OCI-LY1 (cell line): ENCODE results near the gene RRP8.

Experiments
- H2AFZ ChIP-seq: fragments of 200-600 bp; sonication (generic), shearing (Covaris generic); 2 replicates; pipeline ENCODE4 v1.6.0; 2014; ENCODE audit warnings: antibody characterized with exemption, mild to moderate bottlenecking, low read length
- H3F3A ChIP-seq: fragments of 200-600 bp; sonication (generic), shearing (Covaris generic); 2 replicates; pipeline ENCODE4 v1.6.0; 2014; ENCODE audit warnings: mild to moderate bottlenecking, antibody characterized with exemption, low read length, moderate library complexity; ENCODE audit not compliant: insufficient read depth
- H3K27ac ChIP-seq: fragments of 200-600 bp; sonication (generic); 2 replicates; pipeline ENCODE4 v1.5.1; 2014; ENCODE audit warnings: low read length, mixed run types, mild to moderate bottlenecking, low read depth; ENCODE audit not compliant: poor library complexity, severe bottlenecking
- H3K27me3 ChIP-seq: fragments of 200-600 bp; sonication (generic); 2 replicates; pipeline ENCODE4 v1.6.0; 2014; ENCODE audit warnings: antibody characterized with exemption, mild to moderate bottlenecking, low read length, moderate library complexity; ENCODE audit not compliant: insufficient read depth
- H3K36me3 ChIP-seq: fragments of 200-600 bp; sonication (generic); 2 replicates; pipeline ENCODE4 v1.6.1; 2014; ENCODE audit warnings: mild to moderate bottlenecking, antibody characterized with exemption, low read length, moderate library complexity, mixed read lengths; ENCODE audit not compliant: insufficient read depth
- H3K4me1 ChIP-seq: fragments of 200-600 bp; sonication (generic); 2 replicates; pipeline ENCODE4 v1.5.1; 2014; ENCODE audit warnings: mild to moderate bottlenecking, low read length, moderate library complexity; ENCODE audit not compliant: insufficient read depth, severe bottlenecking
- H3K4me2 ChIP-seq: fragments of 200-600 bp; sonication (generic), shearing (Covaris generic); 2 replicates; pipeline ENCODE4 v1.6.1; 2014; ENCODE audit warnings: low read length
- H3K4me3 ChIP-seq: fragments of 200-600 bp; sonication (generic); 2 replicates; pipeline ENCODE4 v1.5.1; 2014; ENCODE audit warnings: low read length, low read depth, mild to moderate bottlenecking, mixed read lengths; ENCODE audit not compliant: poor library complexity, severe bottlenecking
- H3K79me2 ChIP-seq: fragments of 200-600 bp; shearing (Covaris generic); 2 replicates; pipeline ENCODE4 v1.6.1; 2016; ENCODE audit warnings: mixed run types, low read length, mixed read lengths; ENCODE audit not compliant: insufficient read depth
- H3K9ac ChIP-seq: fragments of 200-600 bp; sonication (generic), shearing (Covaris generic); 2 replicates; pipeline ENCODE4 v1.6.1; 2014; ENCODE audit warnings: mild to moderate bottlenecking, low read length, mixed read lengths
- H3K9me2 ChIP-seq: fragments of 200-600 bp; sonication (generic), shearing (Covaris generic); 2 replicates; pipeline ENCODE4 v1.6.1; 2014; ENCODE audit warnings: low read depth, mild to moderate bottlenecking, low read length, mixed read lengths
- H3K9me3 ChIP-seq: fragments of 200-600 bp; shearing (Covaris generic); 2 replicates; pipeline ENCODE4 v1.6.1; 2014; ENCODE audit warnings: low read length, mixed read lengths
- H4K20me1 ChIP-seq: fragments of 200-600 bp; sonication (generic), shearing (Covaris generic); 2 replicates; pipeline ENCODE4 v1.6.0; 2016; ENCODE audit warnings: mild to moderate bottlenecking, low read length; ENCODE audit not compliant: insufficient read depth
- EZH2 ChIP-seq: fragments of 200-600 bp; sonication (generic), shearing (Covaris generic); IDR thresholded peaks from 2 replicates; pipeline ENCODE4 v1.8.0; 2017; ENCODE audit warnings: borderline replicate concordance, mixed run types, mild to moderate bottlenecking, antibody characterized with exemption, low read length, moderate library complexity, mixed read lengths
- TF ChIP-seq, protein P1 (sequence below): fragments of 200-600 bp; sonication (generic), shearing (Covaris generic); IDR thresholded peaks from 2 replicates; pipeline ENCODE4 v1.5.1; 2017; ENCODE audit warnings: mild to moderate bottlenecking, antibody characterized with exemption, low read length, moderate library complexity, mixed read lengths

The RRP8 gene

DNA sequence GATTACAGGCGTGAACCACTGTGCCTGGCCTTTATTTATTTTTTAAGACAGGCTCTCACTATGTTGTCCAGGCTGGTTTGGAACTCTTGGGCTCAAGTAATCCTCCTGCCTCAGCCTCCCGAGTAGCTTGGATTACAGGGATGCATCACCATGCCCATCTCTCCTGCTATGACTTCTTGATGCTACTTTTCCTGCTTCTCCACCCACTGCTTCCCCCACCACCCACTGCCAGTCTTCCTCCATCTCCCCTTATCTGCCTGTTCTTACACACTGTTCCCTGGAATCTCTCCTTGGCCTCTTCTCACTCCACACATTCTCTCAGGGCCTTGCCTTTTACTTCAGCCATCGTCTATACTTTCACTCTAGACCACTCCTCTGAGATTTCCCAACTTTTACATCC is 33.1 kb upstream of the RRP8 start:
- Histone ChIP-seq H3K4me1 (no peaks in the 10 kb centered on the region), H3K27me3 (peaks cover 10% of the 10 kb centered on the region; the same call in 1 of the 2 replicates), H3K4me2 (no peak overlapping the region)

DNA sequence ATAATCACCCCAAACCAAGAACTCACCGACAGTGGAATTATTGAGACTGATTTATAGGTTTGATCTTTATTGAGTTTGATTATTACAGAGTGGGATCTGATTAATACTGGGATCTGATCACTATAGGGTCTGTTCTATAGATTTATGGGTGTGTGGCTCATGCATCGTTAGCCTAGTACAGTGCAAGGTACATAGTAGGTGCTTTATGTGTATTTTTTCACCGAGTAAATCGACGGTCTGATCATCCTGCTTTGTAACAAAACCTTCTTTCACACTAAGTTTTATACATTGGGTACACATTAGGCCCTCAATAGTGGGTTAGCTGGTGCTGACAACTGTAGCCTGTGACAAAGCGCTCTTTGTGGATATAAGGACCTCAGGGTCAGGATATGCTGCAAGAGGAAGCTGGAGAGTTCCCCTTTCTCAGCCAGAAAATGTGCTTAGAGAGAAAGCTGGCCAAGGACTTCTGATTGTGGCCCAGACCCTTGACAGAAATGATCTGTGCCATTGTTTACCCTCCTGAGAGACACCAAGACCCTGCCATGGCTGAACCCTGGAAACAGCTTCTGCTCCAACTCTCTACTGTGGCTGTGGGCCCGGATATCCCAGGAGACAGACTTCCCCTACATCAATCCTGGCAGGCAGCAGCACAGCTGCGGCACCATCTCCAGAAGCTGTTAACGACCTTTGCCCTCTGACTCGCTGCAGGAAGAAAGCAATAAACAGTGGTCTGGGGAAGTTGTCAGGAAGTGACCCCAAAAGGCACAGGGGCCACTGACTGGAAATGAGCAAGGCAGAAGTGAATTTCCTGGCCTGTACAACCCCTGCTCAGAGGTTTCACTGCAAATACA is 31.9 kb upstream of the RRP8 start:
- Histone ChIP-seq H3K9me3 (no peaks in the 10 kb centered on the region), H3F3A (no peaks in the 10 kb centered on the region), H3K9ac (no peak overlapping the region), H3K27ac (no peak overlapping the region), H2AFZ (no peak overlapping the region), H3K27me3 (peaks cover 10% of the 10 kb centered on the region; the same call in 1 of the 2 replicates), H3K36me3 (no peaks in the 10 kb centered on the region), H3K4me1 (no peaks in the 10 kb centered on the region), H3K9me2 (no peaks in the 10 kb centered on the region), H3K4me2 (no peak overlapping the region), H3K79me2 (no peaks in the 10 kb centered on the region), H3K4me3 (no peak overlapping the region), H4K20me1 (no peaks in the 10 kb centered on the region)
- TF ChIP-seq EZH2, result no peak
- TF ChIP-seq, protein P1, sequence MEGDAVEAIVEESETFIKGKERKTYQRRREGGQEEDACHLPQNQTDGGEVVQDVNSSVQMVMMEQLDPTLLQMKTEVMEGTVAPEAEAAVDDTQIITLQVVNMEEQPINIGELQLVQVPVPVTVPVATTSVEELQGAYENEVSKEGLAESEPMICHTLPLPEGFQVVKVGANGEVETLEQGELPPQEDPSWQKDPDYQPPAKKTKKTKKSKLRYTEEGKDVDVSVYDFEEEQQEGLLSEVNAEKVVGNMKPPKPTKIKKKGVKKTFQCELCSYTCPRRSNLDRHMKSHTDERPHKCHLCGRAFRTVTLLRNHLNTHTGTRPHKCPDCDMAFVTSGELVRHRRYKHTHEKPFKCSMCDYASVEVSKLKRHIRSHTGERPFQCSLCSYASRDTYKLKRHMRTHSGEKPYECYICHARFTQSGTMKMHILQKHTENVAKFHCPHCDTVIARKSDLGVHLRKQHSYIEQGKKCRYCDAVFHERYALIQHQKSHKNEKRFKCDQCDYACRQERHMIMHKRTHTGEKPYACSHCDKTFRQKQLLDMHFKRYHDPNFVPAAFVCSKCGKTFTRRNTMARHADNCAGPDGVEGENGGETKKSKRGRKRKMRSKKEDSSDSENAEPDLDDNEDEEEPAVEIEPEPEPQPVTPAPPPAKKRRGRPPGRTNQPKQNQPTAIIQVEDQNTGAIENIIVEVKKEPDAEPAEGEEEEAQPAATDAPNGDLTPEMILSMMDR, result no peak

More for the DNA sequence above, 33.1 kb upstream of the RRP8 start:
- no peak overlapping the region for H2AFZ ChIP-seq
- H3K9me3 ChIP-seq, result no peaks in the 10 kb centered on the region
- H3K36me3 ChIP-seq, result no peaks in the 10 kb centered on the region
- H3K79me2 ChIP-seq, result no peaks in the 10 kb centered on the region
- no peaks in the 10 kb centered on the region for H3K9me2 ChIP-seq
- no peaks in the 10 kb centered on the region for H4K20me1 ChIP-seq
- H3K4me3 ChIP-seq, result no peak overlapping the region
- H3K9ac ChIP-seq, result no peak overlapping the region
- no peak for TF ChIP-seq EZH2
- TF ChIP-seq, protein P1, result no peak
- no peaks in the 10 kb centered on the region for H3F3A ChIP-seq
- H3K27ac ChIP-seq, result no peak overlapping the region

DNA sequence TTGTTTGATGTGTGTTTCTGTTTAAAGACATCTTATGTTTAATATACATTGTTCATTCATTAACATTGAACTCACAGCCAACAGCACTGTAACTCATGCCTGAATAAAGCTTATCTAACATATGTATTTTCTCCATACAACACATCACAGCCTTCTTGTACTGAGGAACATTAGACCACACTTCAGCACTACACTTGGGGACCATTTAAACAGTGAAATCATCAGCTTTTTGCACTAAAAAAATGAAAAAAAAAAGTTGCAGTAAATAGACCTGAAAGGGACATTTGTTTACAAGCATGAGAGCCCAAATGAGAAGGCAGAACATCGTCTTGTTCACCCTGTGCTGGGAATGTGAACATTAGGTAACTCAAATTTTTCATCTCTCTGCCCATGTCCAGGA is 31.1 kb upstream of the RRP8 start:
- H3K36me3 ChIP-seq, result no peaks in the 10 kb centered on the region
- no peak overlapping the region for H3K9ac ChIP-seq
- TF ChIP-seq EZH2, result no peak
- TF ChIP-seq, protein P1, result no peak
- no peaks in the 10 kb centered on the region for H3K9me2 ChIP-seq
- no peaks in the 10 kb centered on the region for H3K9me3 ChIP-seq
- no peaks in the 10 kb centered on the region for H3F3A ChIP-seq
- H3K4me2 ChIP-seq, result no peak overlapping the region
- H3K4me3 ChIP-seq, result no peak overlapping the region
- no peak overlapping the region for H3K27ac ChIP-seq
- no peaks in the 10 kb centered on the region for H4K20me1 ChIP-seq
- no peaks in the 10 kb centered on the region for H3K4me1 ChIP-seq
- no peak overlapping the region for H2AFZ ChIP-seq
- no peaks in the 10 kb centered on the region for H3K79me2 ChIP-seq
- H3K27me3 ChIP-seq, result peaks cover 10% of the 10 kb centered on the region; the same call in 1 of the 2 replicates
